Measurements from ENCODE around the gene GABRD.

GABRD gene

GRCh38 chr1:1985375-1986050 is 33.6 kb upstream of the GABRD start:
- DNase-seq (ENCODE audit: low read depth, low spot score) = no peak

GRCh38 chr1:1986451-1987141 is 32.5 kb upstream of the GABRD start:
- DNase-seq (ENCODE audit: low read depth, low spot score) = no peak

DNA sequence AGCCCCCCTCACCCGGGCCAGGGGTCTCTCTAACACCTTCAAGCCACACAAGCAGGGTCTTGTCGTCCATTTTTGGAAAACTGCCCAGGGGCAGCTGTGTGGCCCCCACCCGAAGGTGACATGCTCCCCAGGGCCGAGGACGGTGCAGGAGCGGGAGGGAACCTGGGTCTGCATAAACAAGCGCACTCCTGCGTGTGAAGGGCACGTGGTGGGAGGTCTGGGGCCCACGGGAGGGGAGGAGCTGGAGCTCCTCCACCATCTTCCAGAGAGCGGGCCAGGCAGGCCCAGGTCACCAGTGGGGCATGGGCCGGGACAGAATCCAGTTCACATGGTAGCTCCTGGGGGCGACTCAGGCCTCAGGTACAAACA is 32.0 kb upstream of the GABRD start:
- DNase-seq (ENCODE audit: low read depth, low spot score) = no peak

- DNase-seq (ENCODE audit: low read depth, low spot score) = no peak
Measured at GRCh38 chr1:1988061-1988945, 30.8 kb upstream of the GABRD start.

DNA sequence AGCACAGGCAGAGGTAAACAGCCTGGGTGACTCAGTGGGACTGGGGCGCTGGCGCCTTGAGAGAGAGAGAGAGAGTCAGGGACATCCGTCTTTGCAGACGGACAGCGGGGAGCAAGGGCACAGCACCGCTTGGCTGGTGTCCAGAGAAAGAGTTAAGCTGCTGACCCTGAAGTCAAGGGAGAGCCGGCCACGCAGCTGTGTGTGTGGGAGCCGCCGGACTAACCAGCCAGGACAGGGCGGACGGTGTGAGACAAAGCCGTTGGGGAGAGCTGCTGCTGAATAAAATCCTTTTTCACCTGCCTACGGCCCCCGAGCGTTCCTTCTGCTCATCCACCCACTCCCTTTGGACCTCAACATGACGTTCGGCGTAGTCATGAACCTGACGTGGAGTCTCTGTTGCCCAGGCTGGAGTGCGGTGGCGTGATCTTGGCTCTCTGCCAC is 30.0 kb upstream of the GABRD start:
- no peak for DNase-seq (ENCODE audit: low read depth, low spot score)

GRCh38 chr1:1989789-1990188 is 29.4 kb upstream of the GABRD start:
- no peak for DNase-seq (ENCODE audit: low read depth, low spot score)

- no peak for DNase-seq (ENCODE audit: low read depth, low spot score)
Measured at GRCh38 chr1:1990222-1990621, 28.9 kb upstream of the GABRD start.

GRCh38 chr1:1994536-1994935 is 24.6 kb upstream of the GABRD start:
- DNase-seq (ENCODE audit: low read depth, low spot score) = no peak

GRCh38 chr1:1996207-1996651 is 22.9 kb upstream of the GABRD start:
- DNase-seq (ENCODE audit: low read depth, low spot score) = no peak

DNA sequence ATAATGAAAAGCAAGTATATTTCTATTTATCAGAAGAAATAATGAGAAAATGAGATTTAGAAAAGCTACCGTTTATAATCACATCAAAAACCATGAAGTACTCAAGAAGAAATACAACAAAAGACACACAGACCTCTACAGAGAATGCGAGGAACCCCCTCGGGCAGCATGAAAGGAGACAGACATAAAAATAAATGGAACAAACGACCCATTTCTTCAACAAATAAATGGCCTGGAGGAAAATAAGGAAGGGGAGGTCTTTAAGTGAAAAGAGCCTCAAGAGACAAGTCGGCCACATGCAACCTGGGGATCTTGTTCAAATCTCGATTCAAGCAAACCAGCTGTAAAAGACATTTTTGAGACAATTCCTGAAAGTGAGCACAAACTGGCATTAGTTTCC is 21.6 kb upstream of the GABRD start:
- no peak for DNase-seq (ENCODE audit: low read depth, low spot score)

DNA sequence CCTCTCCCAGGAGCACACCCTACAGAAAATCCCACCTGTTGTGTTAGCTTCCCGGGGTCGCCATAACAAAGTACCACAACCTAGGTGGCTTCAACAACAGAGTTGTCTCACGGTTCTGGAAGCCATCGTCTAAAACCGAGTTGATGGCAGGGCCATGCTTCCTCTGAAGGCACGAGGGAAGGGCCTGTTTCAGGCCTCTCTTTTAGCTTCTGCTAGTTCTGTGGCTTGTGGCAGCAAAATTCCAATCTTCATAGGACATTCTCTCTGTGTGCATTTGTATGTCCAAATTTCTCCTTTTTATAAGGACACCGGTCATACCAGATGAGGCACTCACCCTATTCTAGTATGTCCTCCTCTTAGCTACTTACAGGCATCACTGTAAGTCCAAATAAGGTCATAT is 18.7 kb upstream of the GABRD start:
- no peak for DNase-seq (ENCODE audit: low read depth, low spot score)

- no peak for DNase-seq (ENCODE audit: low read depth, low spot score)
Measured at GRCh38 chr1:2000850-2001249, 18.3 kb upstream of the GABRD start.

- no peak for DNase-seq (ENCODE audit: low read depth, low spot score)
Measured at GRCh38 chr1:2001773-2002411, 17.3 kb upstream of the GABRD start.

DNA sequence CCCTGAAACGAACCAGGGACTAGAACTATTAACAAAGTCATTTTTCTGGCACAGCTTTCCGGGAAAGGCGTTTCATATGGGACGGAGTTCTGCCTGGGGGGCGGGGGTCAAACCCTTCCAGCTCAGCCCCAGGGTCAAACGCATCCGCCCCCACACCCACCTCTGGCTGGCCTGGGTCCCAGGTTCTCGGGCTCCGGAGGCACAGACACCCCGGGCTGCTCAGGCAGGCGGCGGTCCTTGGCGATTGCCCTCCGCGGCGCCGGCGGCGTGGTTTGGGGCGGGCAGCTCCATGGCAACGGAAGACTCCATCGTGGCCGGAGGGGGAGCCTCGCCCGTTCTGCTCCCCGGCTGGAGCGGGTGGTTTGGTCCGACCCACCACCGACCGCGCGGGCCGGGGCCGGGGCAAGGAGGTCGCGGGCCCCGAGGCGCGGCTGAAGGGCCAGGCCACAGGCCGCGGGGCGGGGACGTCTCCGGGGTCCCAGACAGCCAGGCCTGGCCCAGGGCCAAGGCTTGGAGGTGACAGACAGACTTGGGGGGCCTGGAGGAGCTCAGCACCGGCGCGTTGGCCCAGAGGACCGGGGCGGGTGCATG is 15.5 kb upstream of the GABRD start, which contains the start of gene CFAP74:
CFAP74 (minus strand) TSS at position 246 of the 591 bp plus-strand sequence. CDS start 12,830 bp downstream, outside the sequence.
- no peak for DNase-seq (ENCODE audit: low read depth, low spot score)

- DNase-seq (ENCODE audit: low read depth, low spot score) = no peak
Measured at GRCh38 chr1:2004856-2005255, 14.3 kb upstream of the GABRD start.

DNA sequence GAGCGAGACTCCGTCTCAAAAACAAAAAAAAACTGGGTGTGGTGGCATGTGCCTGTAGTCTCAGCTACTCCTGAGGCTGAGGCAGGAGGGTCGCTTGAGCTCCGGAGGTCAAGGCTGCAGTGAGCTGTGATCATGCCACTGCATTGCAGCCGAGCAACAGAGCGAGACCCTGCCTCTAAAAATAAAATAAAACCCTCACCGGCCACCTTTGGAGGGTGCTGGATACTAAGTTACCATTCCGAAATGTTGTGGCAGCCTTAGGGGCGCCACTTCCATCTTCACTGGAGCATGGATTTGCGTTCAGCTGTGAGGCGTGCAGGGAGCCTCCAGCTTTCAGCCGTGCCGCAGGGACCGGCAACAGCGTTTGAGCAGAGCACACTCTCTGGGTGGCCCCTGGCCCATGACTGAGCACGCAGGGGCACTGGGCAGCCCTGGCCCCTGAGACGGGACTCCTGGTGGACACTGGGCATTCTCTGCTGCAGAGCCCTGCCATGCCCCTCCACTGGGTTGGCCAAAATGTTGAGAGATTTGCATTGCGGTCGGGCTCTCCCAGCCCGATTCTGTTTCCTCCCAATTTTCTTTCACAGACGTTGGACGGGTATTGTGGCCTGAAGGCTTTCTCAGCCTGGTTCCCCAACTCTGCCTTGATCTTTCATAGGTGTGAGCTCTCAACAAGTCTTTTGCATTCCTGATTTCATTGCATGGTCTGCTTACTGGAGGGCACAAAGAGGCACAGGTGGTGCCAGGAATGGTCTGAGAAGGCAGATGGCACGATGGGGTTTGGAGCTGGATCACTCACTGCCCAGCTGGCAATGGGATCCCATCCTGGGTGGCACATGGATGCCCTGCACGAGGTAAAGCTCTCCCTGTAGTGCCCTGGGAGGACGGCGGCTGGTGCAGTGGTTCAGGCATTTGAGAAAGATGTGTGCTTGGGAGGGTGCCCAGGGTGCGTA is 9.8 kb upstream of the GABRD start:
- no peak for DNase-seq (ENCODE audit: low read depth, low spot score)

- DNase-seq (ENCODE audit: low read depth, low spot score) = no peak
Measured at GRCh38 chr1:2014181-2014580, 5.0 kb upstream of the GABRD start.

- no peak for DNase-seq (ENCODE audit: low read depth, low spot score)
Measured at GRCh38 chr1:2014741-2015735, 4.1 kb upstream of the GABRD start.

DNA sequence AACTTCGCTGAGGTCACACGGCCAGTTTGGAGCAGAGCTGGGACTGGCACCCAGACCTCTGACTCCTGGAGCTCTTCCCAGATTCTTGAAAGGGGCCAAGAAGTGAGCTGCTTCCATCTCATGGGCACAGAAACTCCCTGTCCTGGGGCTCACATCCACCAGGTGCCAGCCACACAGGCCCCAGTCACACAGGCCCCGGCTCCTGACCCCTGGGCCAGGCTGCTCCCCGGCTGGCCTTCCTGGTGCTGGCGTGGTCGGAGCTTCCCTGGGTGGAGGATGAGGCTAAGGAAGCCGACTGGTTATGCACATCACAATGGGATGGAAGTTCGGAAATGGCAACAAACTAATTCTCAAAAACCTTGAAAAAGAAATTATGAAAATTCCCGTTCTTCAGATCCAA is 3.0 kb upstream of the GABRD start:
- DNase-seq (ENCODE audit: low read depth, low spot score) = no peak
